Renal cortex interstitium (tissue), 11 donors: ENCODE measurements around the gene DISP3. TPM values are rescaled to one million over a fixed set of nuclear protein-coding genes. Genes with fewer than 3 reads are reported as not detected.

ENCODE experiments used
- DNase-seq, 11 donors: peaks; one replicate each; pipeline ENCODE4 v3.0.0-alpha.2; 2013; ENCODE audit warnings: low read depth in 9 of 11, low spot score in 4 of 11; ENCODE audit errors: extremely low read depth in 1 of 11
- polyA plus RNA-seq, 3 donors: library from polyadenylated mRNA; unstranded; fragments of 120-200 nt; gene quantifications; one replicate each; pipeline ENCODE4 v1.2.1, GENCODE V29; 2013; ENCODE audit not compliant: insufficient read length in 3 of 3

DISP3 gene
- polyA plus RNA-seq, 3 donors: 0.72 to 2.1 (median 1.8) TPM

GRCh38 chr1:11522400-11523235 is 43.7 kb downstream of the DISP3 start:
- DNase-seq: no peak

- DNase-seq: no peak
Observed at GRCh38 chr1:11523261-11523660, 44.3 kb downstream of the DISP3 start.

GRCh38 chr1:11523746-11524464 is 45.0 kb downstream of the DISP3 start:
- no peak for DNase-seq

GRCh38 chr1:11524465-11525150 is 45.7 kb downstream of the DISP3 start:
- DNase-seq: no peak

- DNase-seq: no peak
Observed at GRCh38 chr1:11525151-11525505, 46.2 kb downstream of the DISP3 start.

- DNase-seq: no peak
Observed at GRCh38 chr1:11525516-11525915, 46.6 kb downstream of the DISP3 start.

GRCh38 chr1:11526071-11526895 is 47.3 kb downstream of the DISP3 start:
- DNase-seq: no peak

- DNase-seq: no peak
Observed at GRCh38 chr1:11527541-11528452, 48.8 kb downstream of the DISP3 start.

GRCh38 chr1:11528611-11529261 is 49.8 kb downstream of the DISP3 start:
- DNase-seq: no peak

GRCh38 chr1:11529330-11529729 is 50.4 kb downstream of the DISP3 start:
- no peak for DNase-seq

GRCh38 chr1:11529763-11530730 is 51.1 kb downstream of the DISP3 start:
- no peak for DNase-seq

GRCh38 chr1:11530731-11531311 is 51.9 kb downstream of the DISP3 start:
- DNase-seq: no peak

GRCh38 chr1:11531314-11531870 is 52.4 kb downstream of the DISP3 start:
- DNase-seq: no peak

- no peak for DNase-seq
Observed at GRCh38 chr1:11531943-11532342, 53.0 kb downstream of the DISP3 start.

GRCh38 chr1:11533790-11534787 is 55.1 kb downstream of the DISP3 start:
- no peak for DNase-seq
